Activated naive CD4-positive, alpha-beta T cell treated with anti-CD3 and anti-CD28 coated beads, Interleukin-2, amount 50 U/mL, for 72 hours (primary cell): Measurements from ENCODE around the gene ITIH5. TPM values are rescaled to one million over a fixed set of nuclear protein-coding genes. Genes with fewer than 3 reads are reported as not detected.

Experiments
- total RNA-seq, 2 donors: library from RNA; stranded (reverse); gene quantifications; one replicate each; pipeline ENCODE4 v1.2.3, GENCODE V29; 2022

ITIH5 gene
- total RNA-seq, 2 donors from 2014 or later = 0.21 TPM; not detected in 1

Other genes with a start within 250 kb of the ITIH5 start
- gene ITIH2, start 36.4 kb upstream of the ITIH5 start, total RNA-seq = not detected
- 10 to 100 TPM; 10.8 to 13.2 TPM for gene KIN, start 121.0 kb upstream of the ITIH5 start, total RNA-seq
- 100 to 1,000 TPM; 249 to 323 TPM for gene ATP5F1C, start 121.2 kb upstream of the ITIH5 start, total RNA-seq
- 10 to 100 TPM; 12.0 to 16.8 TPM for gene TAF3, start 151.5 kb upstream of the ITIH5 start, total RNA-seq